ENCODE data around the gene LRRC27.

DNA sequence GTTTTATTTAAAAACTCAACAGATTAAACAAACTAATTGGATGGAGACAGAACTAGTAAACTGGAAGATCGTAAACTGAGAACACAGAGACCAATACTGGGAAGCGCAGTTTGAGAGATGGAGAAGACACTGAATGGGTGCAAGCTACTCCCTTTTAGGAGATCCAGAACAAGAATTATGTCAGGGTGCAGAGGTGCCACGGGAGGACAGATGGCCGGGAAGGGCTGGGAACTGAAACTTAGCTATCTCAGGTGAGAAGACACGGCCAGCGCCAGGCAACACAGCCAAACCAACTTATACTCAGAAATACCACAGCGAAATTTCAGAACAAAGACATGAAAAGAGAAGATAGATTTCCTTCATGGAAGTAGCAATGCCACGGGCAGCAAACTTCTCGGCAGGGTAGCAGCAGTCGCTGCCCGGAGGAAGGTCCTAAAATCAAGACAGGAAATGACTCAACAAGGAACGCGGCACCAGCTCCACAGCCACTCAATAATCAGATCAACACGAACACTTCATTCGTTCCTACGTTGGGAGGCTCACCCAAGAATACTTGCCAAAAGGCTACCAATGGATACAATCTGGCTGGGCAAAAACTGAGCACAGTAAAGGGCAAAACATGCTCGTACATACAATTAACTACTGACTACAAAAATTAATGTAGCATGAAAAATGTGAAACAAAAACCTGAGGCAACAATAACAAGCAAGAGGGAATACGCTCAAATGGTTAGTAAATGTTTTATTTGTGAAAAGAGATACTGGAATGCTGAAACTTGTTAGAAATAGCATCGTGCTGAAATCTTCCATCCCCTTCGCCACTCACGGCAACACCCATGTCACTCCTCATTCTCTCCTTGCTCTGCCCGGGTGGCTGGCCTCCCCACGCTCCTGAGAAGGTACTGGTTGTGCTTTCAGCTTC lies 2.2 kb upstream of the LRRC27 start:
- TF ChIP-seq, protein P1, sequence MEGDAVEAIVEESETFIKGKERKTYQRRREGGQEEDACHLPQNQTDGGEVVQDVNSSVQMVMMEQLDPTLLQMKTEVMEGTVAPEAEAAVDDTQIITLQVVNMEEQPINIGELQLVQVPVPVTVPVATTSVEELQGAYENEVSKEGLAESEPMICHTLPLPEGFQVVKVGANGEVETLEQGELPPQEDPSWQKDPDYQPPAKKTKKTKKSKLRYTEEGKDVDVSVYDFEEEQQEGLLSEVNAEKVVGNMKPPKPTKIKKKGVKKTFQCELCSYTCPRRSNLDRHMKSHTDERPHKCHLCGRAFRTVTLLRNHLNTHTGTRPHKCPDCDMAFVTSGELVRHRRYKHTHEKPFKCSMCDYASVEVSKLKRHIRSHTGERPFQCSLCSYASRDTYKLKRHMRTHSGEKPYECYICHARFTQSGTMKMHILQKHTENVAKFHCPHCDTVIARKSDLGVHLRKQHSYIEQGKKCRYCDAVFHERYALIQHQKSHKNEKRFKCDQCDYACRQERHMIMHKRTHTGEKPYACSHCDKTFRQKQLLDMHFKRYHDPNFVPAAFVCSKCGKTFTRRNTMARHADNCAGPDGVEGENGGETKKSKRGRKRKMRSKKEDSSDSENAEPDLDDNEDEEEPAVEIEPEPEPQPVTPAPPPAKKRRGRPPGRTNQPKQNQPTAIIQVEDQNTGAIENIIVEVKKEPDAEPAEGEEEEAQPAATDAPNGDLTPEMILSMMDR (IDR thresholded peaks at IDR 0.05), result no peak
- TF ChIP-seq POLR2A (IDR thresholded peaks at IDR 0.05), result no peak
